DMS153 treated with DMSO at 0.1 percent for 48 hours (cell line): ENCODE results near the gene METRN.

Experiments
- DNase-seq: peaks from one replicate; lab custom pipeline; 2025; ENCODE audit not compliant: unreplicated experiment; lab: John Stamatoyannopoulos, UW

Gene METRN

GRCh38 chr16:722835-723633, 8.1 kb downstream of the METRN start:
- DNase-seq, result no peak

GRCh38 chr16:723695-724094, 8.8 kb downstream of the METRN start:
- no peak for DNase-seq

GRCh38 chr16:724188-725040, 9.5 kb downstream of the METRN start:
- no peak for DNase-seq

- no peak for DNase-seq
Measured at GRCh38 chr16:725041-725376, 10.1 kb downstream of the METRN start.

- DNase-seq, result no peak
Measured at GRCh38 chr16:725463-726187, 10.7 kb downstream of the METRN start.

- no peak for DNase-seq
Measured at GRCh38 chr16:726188-726437, 11.2 kb downstream of the METRN start.

- no peak for DNase-seq
Measured at GRCh38 chr16:726438-727290, 11.7 kb downstream of the METRN start, which contains the start of the genes CCDC78 and HAGHL. Gene CCDC78 (minus strand): TSS chr16:726443. CDS start chr16:726367, 76 bp downstream. Gene HAGHL (plus strand): TSS chr16:727106. CDS start chr16:727510, 404 bp downstream.

GRCh38 chr16:727291-727977, 12.5 kb downstream of the METRN start:
- no peak for DNase-seq

- no peak for DNase-seq
Measured at GRCh38 chr16:728131-728889, 13.4 kb downstream of the METRN start.

- DNase-seq, result no peak
Measured at GRCh38 chr16:728890-729744, 14.2 kb downstream of the METRN start.

GRCh38 chr16:729768-730665, 15.1 kb downstream of the METRN start:
- no peak for DNase-seq

GRCh38 chr16:730666-731509, 16.0 kb downstream of the METRN start:
- no peak for DNase-seq

GRCh38 chr16:732332-732731, 17.4 kb downstream of the METRN start:
- DNase-seq, result no peak

GRCh38 chr16:732936-733335, 18.0 kb downstream of the METRN start:
- no peak for DNase-seq

- no peak for DNase-seq
Measured at GRCh38 chr16:733382-734207, 18.7 kb downstream of the METRN start.
